HEK293 (cell line): Measurements from ENCODE around the gene RPRD1B.

Source experiments
- ATF2 ChIP-seq: fragments of 450-650 bp; formaldehyde crosslinking; IDR thresholded peaks from 2 replicates; pipeline ENCODE4 v1.5.1; 2016; ENCODE audit warnings: missing biosample characterization, missing genetic modification characterization, low read depth
- CTCF ChIP-seq: fragments of 450-650 bp; formaldehyde crosslinking; IDR thresholded peaks from 2 replicates; pipeline ENCODE4 v1.5.1; 2016; ENCODE audit warnings: missing biosample characterization, missing genetic modification characterization
- PBX3 ChIP-seq: sonication (generic); formaldehyde crosslinking; IDR thresholded peaks from 2 replicates; pipeline ENCODE4 v1.8.1; 2022; ENCODE audit warnings: mild to moderate bottlenecking, moderate library complexity, missing genetic modification reagents
- REST ChIP-seq: fragments of 450-650 bp; formaldehyde crosslinking; IDR thresholded peaks from 2 replicates; pipeline ENCODE4 v1.5.1; 2016; ENCODE audit warnings: missing biosample characterization, missing genetic modification characterization
- YY1 ChIP-seq: fragments of 450-650 bp; formaldehyde crosslinking; IDR thresholded peaks from 2 replicates; pipeline ENCODE4 v1.5.1; 2018; ENCODE audit warnings: missing biosample characterization, missing genetic modification characterization
- ZBTB44 ChIP-seq: fragments of 450-650 bp; IDR thresholded peaks from 2 replicates; pipeline ENCODE4 v1.5.1; 2018; ENCODE audit warnings: missing biosample characterization, mild to moderate bottlenecking, missing genetic modification characterization
- ZFP3 ChIP-seq: fragments of 450-650 bp; formaldehyde crosslinking; IDR thresholded peaks from 2 replicates; pipeline ENCODE4 v1.5.1; 2016; ENCODE audit warnings: low read depth, missing biosample characterization, missing genetic modification characterization
- ZNF114 ChIP-seq: fragments of 450-650 bp; formaldehyde crosslinking; IDR thresholded peaks from 2 replicates; pipeline ENCODE4 v1.5.0; 2017; ENCODE audit warnings: missing biosample characterization, missing genetic modification characterization
- ZNF121 ChIP-seq: fragments of 450-650 bp; formaldehyde crosslinking; IDR thresholded peaks from 2 replicates; pipeline ENCODE4 v1.5.1; 2016; ENCODE audit warnings: missing biosample characterization, missing genetic modification characterization
- ZNF248 ChIP-seq: fragments of 450-650 bp; formaldehyde crosslinking; IDR thresholded peaks from 2 replicates; pipeline ENCODE4 v1.5.1; 2017; ENCODE audit warnings: missing biosample characterization, missing genetic modification characterization
- ZNF280C ChIP-seq: fragments of 450-650 bp; formaldehyde crosslinking; IDR thresholded peaks from 2 replicates; pipeline ENCODE4 v1.5.1; 2016; ENCODE audit warnings: missing biosample characterization, missing genetic modification characterization
- ZNF560 ChIP-seq: fragments of 450-650 bp; formaldehyde crosslinking; IDR thresholded peaks from 2 replicates; pipeline ENCODE4 v1.5.1; 2017; ENCODE audit warnings: missing biosample characterization, missing genetic modification characterization, borderline replicate concordance
- ZNF561 ChIP-seq: fragments of 450-650 bp; IDR thresholded peaks from 2 replicates; pipeline ENCODE4 v1.5.1; 2018; ENCODE audit warnings: missing biosample characterization, missing genetic modification characterization, borderline replicate concordance
- ZNF76 ChIP-seq: fragments of 450-650 bp; formaldehyde crosslinking; IDR thresholded peaks from 2 replicates; pipeline ENCODE4; 2016; ENCODE audit warnings: low read depth, missing biosample characterization, missing genetic modification characterization, borderline replicate concordance

GRCh38 chr20:38046572-38046971, 13.0 kb downstream of the RPRD1B start:
- TF ChIP-seq REST (tag by site-specific recombination) (no peak), ZNF560 (no peak), CTCF (tag by site-specific recombination) (no peak), ZNF248 (tag by site-specific recombination) (no peak), ZNF76 (tag by site-specific recombination) (no peak), ZNF121 (tag by site-specific recombination) (no peak), YY1 (no peak), ZNF114 (tag by site-specific recombination) (no peak), ATF2 (tag by site-specific recombination) (no peak), ZNF561 (tag by site-specific recombination) (no peak), ZFP3 (tag by site-specific recombination) (no peak), ZNF280C (tag by site-specific recombination) (no peak), PBX3 (CRISPR knock-in tag) (no peak), ZBTB44 (tag by site-specific recombination) (no peak)
